ENCODE results near the gene MIXL1.
A peak's percentile ranks its signal among the peaks of the same experiment; 100 is the strongest.

Gene MIXL1

GRCh38 chr1:226239421-226239820, 16.0 kb downstream of the MIXL1 start:
- Histone ChIP-seq H3K14ac (ENCODE audit: low read length in 2 of 2) (no peak overlapping the region), H2AFZ (ENCODE audit: low read depth, low read length) (no peak overlapping the region)
- 100% methylated on average over 1 of the region's 3 CpGs for WGBS

GRCh38 chr1:226248091-226248490, 24.6 kb downstream of the MIXL1 start:
- Histone ChIP-seq H3K4me3 (ENCODE audit: insufficient read depth in 1 of 2, low read depth in 1 of 2, low read length in 2 of 2) (no peak overlapping the region), H2BK5ac (ENCODE audit: low read depth, low read length, poor library complexity, severe bottlenecking) (no peak overlapping the region), H3K27ac (ENCODE audit: low read length, poor library complexity, severe bottlenecking) (no peak overlapping the region), H3K4me2 (ENCODE audit: low read length, poor library complexity, severe bottlenecking) (no peak overlapping the region), H2AFZ (ENCODE audit: low read depth, low read length) (no peak overlapping the region), H3K27me3 (ENCODE audit: control insufficient read depth in 1 of 2, insufficient read depth in 1 of 2, low read length in 2 of 2) (no peaks in the 10 kb centered on the region), H2BK12ac (ENCODE audit: low read length in 2 of 2) (no peak overlapping the region), H3K4ac (ENCODE audit: low read depth in 1 of 2, low read length in 2 of 2) (no peak overlapping the region), H3K36me3 (ENCODE audit: control insufficient read depth in 1 of 2, insufficient read depth in 2 of 2, low read depth in 1 of 2, low read length in 2 of 2) (peaks cover 0 to 3% of the 10 kb centered on the region in 2 experiments), H3K79me1 (replicated peaks; ENCODE audit: low read length, poor library complexity, severe bottlenecking) (no peaks in the 10 kb centered on the region), H3K9ac (ENCODE audit: low read length) (peak overlapping the region; percentile 53), H2BK120ac (ENCODE audit: low read depth, low read length) (no peak overlapping the region), H4K8ac (ENCODE audit: low read length) (no peak overlapping the region), H2BK15ac (ENCODE audit: low read depth, poor library complexity, severe bottlenecking) (no peak overlapping the region), H4K91ac (ENCODE audit: low read length) (no peak overlapping the region), H3K4me1 (ENCODE audit: control insufficient read depth, insufficient read depth, low read depth, low read length) (no peaks in the 10 kb centered on the region), H3K23ac (ENCODE audit: low read length in 2 of 2) (no peak overlapping the region), H3K9me3 (ENCODE audit: control insufficient read depth, low read length) (no peaks in the 10 kb centered on the region), H2AK5ac (ENCODE audit: low read length, severe bottlenecking) (no peak overlapping the region), H3K18ac (ENCODE audit: low read depth in 1 of 2, low read length in 2 of 2) (no peak overlapping the region), H3K14ac (ENCODE audit: low read length in 2 of 2) (no peak overlapping the region)
- DNase-seq = peak; percentile 56
- 80% methylated on average over 1 of the region's 2 CpGs for WGBS

More at GRCh38 chr1:226239421-226239820, 16.0 kb downstream of the MIXL1 start:
- Histone ChIP-seq H4K91ac (ENCODE audit: low read length) (no peak overlapping the region), H3K4me1 (ENCODE audit: control insufficient read depth, insufficient read depth, low read depth, low read length) (no peaks in the 10 kb centered on the region), H3K27me3 (ENCODE audit: control insufficient read depth in 1 of 2, insufficient read depth in 1 of 2, low read length in 2 of 2) (no peaks in the 10 kb centered on the region), H3K9ac (ENCODE audit: low read length) (no peak overlapping the region), H2BK15ac (ENCODE audit: low read depth, poor library complexity, severe bottlenecking) (no peak overlapping the region), H2AK5ac (ENCODE audit: low read length, severe bottlenecking) (no peak overlapping the region), H3K4me3 (ENCODE audit: insufficient read depth in 1 of 2, low read depth in 1 of 2, low read length in 2 of 2) (no peak overlapping the region), H3K9me3 (ENCODE audit: control insufficient read depth, low read length) (no peaks in the 10 kb centered on the region), H3K36me3 (ENCODE audit: control insufficient read depth in 1 of 2, insufficient read depth in 2 of 2, low read depth in 1 of 2, low read length in 2 of 2) (no peaks in the 10 kb centered on the region), H2BK120ac (ENCODE audit: low read depth, low read length) (no peak overlapping the region), H2BK5ac (ENCODE audit: low read depth, low read length, poor library complexity, severe bottlenecking) (no peak overlapping the region), H3K18ac (ENCODE audit: low read depth in 1 of 2, low read length in 2 of 2) (no peak overlapping the region), H3K27ac (ENCODE audit: low read length, poor library complexity, severe bottlenecking) (no peak overlapping the region), H3K4ac (ENCODE audit: low read depth in 1 of 2, low read length in 2 of 2) (no peak overlapping the region), H4K8ac (ENCODE audit: low read length) (no peak overlapping the region), H2BK12ac (ENCODE audit: low read length in 2 of 2) (no peak overlapping the region), H3K4me2 (ENCODE audit: low read length, poor library complexity, severe bottlenecking) (no peak overlapping the region), H3K79me1 (replicated peaks; ENCODE audit: low read length, poor library complexity, severe bottlenecking) (no peaks in the 10 kb centered on the region), H3K23ac (ENCODE audit: low read length in 2 of 2) (no peak overlapping the region)
- no peak for DNase-seq

- no peaks in the 10 kb centered on the region for H3K4me1 ChIP-seq (ENCODE audit: control insufficient read depth, insufficient read depth, low read depth, low read length)
- no peak overlapping the region for H2BK5ac ChIP-seq (ENCODE audit: low read depth, low read length, poor library complexity, severe bottlenecking)
- H3K4me2 ChIP-seq (ENCODE audit: low read length, poor library complexity, severe bottlenecking) = no peak overlapping the region
- H3K18ac ChIP-seq (ENCODE audit: low read depth in 1 of 2, low read length in 2 of 2) = no peak overlapping the region
- H3K27me3 ChIP-seq (ENCODE audit: control insufficient read depth in 1 of 2, insufficient read depth in 1 of 2, low read length in 2 of 2) = no peaks in the 10 kb centered on the region
- no peak overlapping the region for H2BK120ac ChIP-seq (ENCODE audit: low read depth, low read length)
- no peak overlapping the region for H2AK5ac ChIP-seq (ENCODE audit: low read length, severe bottlenecking)
- H2BK15ac ChIP-seq (ENCODE audit: low read depth, poor library complexity, severe bottlenecking) = no peak overlapping the region
- no peaks in the 10 kb centered on the region for H3K79me1 ChIP-seq (replicated peaks; ENCODE audit: low read length, poor library complexity, severe bottlenecking)
- no peak overlapping the region for H4K8ac ChIP-seq (ENCODE audit: low read length)
- no peak overlapping the region for H3K4ac ChIP-seq (ENCODE audit: low read depth in 1 of 2, low read length in 2 of 2)
- no peak overlapping the region for H2AFZ ChIP-seq (ENCODE audit: low read depth, low read length)
- peaks cover 0 to 3% of the 10 kb centered on the region in 2 experiments for H3K36me3 ChIP-seq (ENCODE audit: control insufficient read depth in 1 of 2, insufficient read depth in 2 of 2, low read depth in 1 of 2, low read length in 2 of 2)
- H2BK12ac ChIP-seq (ENCODE audit: low read length in 2 of 2) = no peak overlapping the region
- H3K4me3 ChIP-seq (ENCODE audit: insufficient read depth in 1 of 2, low read depth in 1 of 2, low read length in 2 of 2) = no peak overlapping the region
- H3K23ac ChIP-seq (ENCODE audit: low read length in 2 of 2) = no peak overlapping the region
- WGBS = 96% methylated on average over 3 of the region's 3 CpGs
- no peak overlapping the region for H3K14ac ChIP-seq (ENCODE audit: low read length in 2 of 2)
- H4K91ac ChIP-seq (ENCODE audit: low read length) = no peak overlapping the region
- H3K27ac ChIP-seq (ENCODE audit: low read length, poor library complexity, severe bottlenecking) = no peak overlapping the region
- no peaks in the 10 kb centered on the region for H3K9me3 ChIP-seq (ENCODE audit: control insufficient read depth, low read length)
- H3K9ac ChIP-seq (ENCODE audit: low read length) = no peak overlapping the region
- DNase-seq = no peak
Measured at GRCh38 chr1:226248796-226249195, 25.3 kb downstream of the MIXL1 start.

GRCh38 chr1:226250511-226250910, 27.0 kb downstream of the MIXL1 start:
- Histone ChIP-seq H3K18ac (ENCODE audit: low read depth in 1 of 2, low read length in 2 of 2) (no peak overlapping the region), H2BK15ac (ENCODE audit: low read depth, poor library complexity, severe bottlenecking) (no peak overlapping the region), H2BK120ac (ENCODE audit: low read depth, low read length) (no peak overlapping the region), H2BK12ac (ENCODE audit: low read length in 2 of 2) (no peak overlapping the region), H4K91ac (ENCODE audit: low read length) (no peak overlapping the region), H2BK5ac (ENCODE audit: low read depth, low read length, poor library complexity, severe bottlenecking) (no peak overlapping the region), H3K4me2 (ENCODE audit: low read length, poor library complexity, severe bottlenecking) (no peak overlapping the region), H3K27me3 (ENCODE audit: control insufficient read depth in 1 of 2, insufficient read depth in 1 of 2, low read length in 2 of 2) (no peaks in the 10 kb centered on the region), H3K4me3 (ENCODE audit: insufficient read depth in 1 of 2, low read depth in 1 of 2, low read length in 2 of 2) (no peak overlapping the region), H3K36me3 (ENCODE audit: control insufficient read depth in 1 of 2, insufficient read depth in 2 of 2, low read depth in 1 of 2, low read length in 2 of 2) (peaks cover 0 to 3% of the 10 kb centered on the region in 2 experiments), H3K4me1 (ENCODE audit: control insufficient read depth, insufficient read depth, low read depth, low read length) (no peaks in the 10 kb centered on the region), H3K4ac (ENCODE audit: low read depth in 1 of 2, low read length in 2 of 2) (no peak overlapping the region), H2AK5ac (ENCODE audit: low read length, severe bottlenecking) (no peak overlapping the region), H3K79me1 (replicated peaks; ENCODE audit: low read length, poor library complexity, severe bottlenecking) (no peaks in the 10 kb centered on the region), H3K9me3 (ENCODE audit: control insufficient read depth, low read length) (no peaks in the 10 kb centered on the region), H3K14ac (ENCODE audit: low read length in 2 of 2) (no peak overlapping the region), H3K23ac (ENCODE audit: low read length in 2 of 2) (no peak overlapping the region), H3K27ac (ENCODE audit: low read length, poor library complexity, severe bottlenecking) (no peak overlapping the region), H3K9ac (ENCODE audit: low read length) (no peak overlapping the region), H2AFZ (ENCODE audit: low read depth, low read length) (no peak overlapping the region), H4K8ac (ENCODE audit: low read length) (no peak overlapping the region)
- DNase-seq = no peak
- WGBS = no CpG with 5 or more reads among the region's 1 CpG

Data from mesenchymal stem cell (in vitro differentiated cells and primary cell).